ENCODE measurements around the gene TBC1D2B.
"Not testable (repeated sequence)": the region's sequence is repeated elsewhere in the genome, so short reads cannot be mapped to it uniquely, and the experiment has no call there.

- TF ChIP-seq POLR2A, CTCF, EP300, POLR2AphosphoS5 (IDR thresholded peaks at IDR 0.05): not testable (repeated sequence)
Measured at GRCh38 chr15:77976095-77976450, 101.4 kb downstream of the TBC1D2B start.

All from upper lobe of left lung (tissue), 4 donors.